K562 (cell line): Measurements from ENCODE around the gene WDR70. TPM values are rescaled to one million over a fixed set of nuclear protein-coding genes. Genes with fewer than 3 reads are reported as not detected.

ENCODE experiments used
- ATAC-seq: fragments of 200-7000 bp; cut with Tn5 transposase; 3 replicates; pipeline ENCODE4 v1.9.1; 2020; ENCODE audit warnings: moderate library complexity
- BruUV-seq: library from RNA; stranded (reverse); fragments of 400-500 nt; replicated peaks from 2 replicates; lab custom pipeline; 2021; lab: Mats Ljungman, UMichigan
- CTCF ChIA-PET: fragments of 300-600 bp; formaldehyde crosslinking; extraction: SDS; loops from one replicate; lab custom pipeline; 2021; ENCODE audit warnings: low intra/inter-chr PET ratio; lab: Yijun Ruan, JAX
- POLR2A ChIA-PET: fragments of 300-600, 350-650 bp; sonication (Branson Sonifier 250); formaldehyde crosslinking; extraction: SDS; loops from one replicate; lab custom pipeline; 2021; ENCODE audit warnings: antibody characterized with exemption, inconsistent platforms; lab: Yijun Ruan, JAX
- DNase-seq, 4 experiments: peaks; one replicate each; pipeline versions ENCODE4 v3.0.0 to v3.0.0-alpha.2; 2011 to 2018; ENCODE audit warnings: low spot score in 3 of 4, mixed read lengths in 3 of 4; ENCODE audit errors: extremely low read depth in 1 of 4
- FAIRE-seq: peaks from 2 replicates; lab custom pipeline; 2011; peaks lifted over from hg19 to GRCh38; lab: Jason Lieb, UNC
- H2AFZ ChIP-seq: 2 replicates; pipeline ENCODE4 v1.6.0; 2011; ENCODE audit warnings: low read depth, low read length, control low read depth, inconsistent platforms
- H3K27ac ChIP-seq: fragments of 200-600 bp; 3 replicates; pipeline ENCODE4 v1.8.0; 2011; ENCODE audit warnings: low read depth, mild to moderate bottlenecking, control low read depth, inconsistent platforms, low read length, moderate library complexity, mixed read lengths; ENCODE audit errors: extremely low read depth
- H3K27me3 ChIP-seq, 2 experiments: fragments of 300-600 bp in 1 of 2; 2 replicates in 1 of 2; 3 replicates in 1 of 2; pipeline versions ENCODE4 v1.6.0 to v1.8.0; 2011; ENCODE audit warnings: inconsistent platforms in 2 of 2, low read length in 2 of 2, mild to moderate bottlenecking in 1 of 2, mixed read lengths in 1 of 2, moderate library complexity in 1 of 2; ENCODE audit not compliant: control insufficient read depth in 2 of 2, insufficient read depth in 2 of 2
- H3K36me3 ChIP-seq: fragments of 300-600 bp; 3 replicates; pipeline ENCODE4 v1.8.0; 2011; ENCODE audit warnings: mild to moderate bottlenecking, low read length, inconsistent platforms; ENCODE audit not compliant: control insufficient read depth, insufficient read depth
- H3K4me1 ChIP-seq, 2 experiments: fragments of 200-600 bp in 1 of 2; replicated peaks in 1 of 2; 2 replicates in 1 of 2; 3 replicates in 1 of 2; pipeline versions ENCODE4 v1.5.1 to v1.8.0; 2011; ENCODE audit warnings: inconsistent platforms in 2 of 2, low read length in 2 of 2, mild to moderate bottlenecking in 1 of 2, mixed read lengths in 1 of 2, moderate library complexity in 1 of 2; ENCODE audit not compliant: control insufficient read depth in 2 of 2, insufficient read depth in 2 of 2
- H3K4me2 ChIP-seq: 2 replicates; pipeline ENCODE4 v1.6.1; 2011; ENCODE audit warnings: low read length, control low read depth, inconsistent platforms, mixed read lengths; ENCODE audit not compliant: insufficient read depth
- H3K4me3 ChIP-seq: fragments of 200-600 bp; sonication (generic), shearing (Covaris generic); 2 replicates; pipeline ENCODE4 v1.5.1; 2016; ENCODE audit warnings: control low read depth, inconsistent platforms
- H3K79me2 ChIP-seq: fragments of 200-600 bp; 3 replicates; pipeline ENCODE4 v1.8.0; 2011; ENCODE audit warnings: low read length, inconsistent platforms; ENCODE audit not compliant: control insufficient read depth, insufficient read depth
- H3K9ac ChIP-seq, 2 experiments: 2 replicates each; pipeline versions ENCODE4 v1.6.0 to v1.6.1; 2011; ENCODE audit warnings: low read depth in 2 of 2, low read length in 2 of 2, control low read depth in 1 of 2, inconsistent platforms in 1 of 2, mild to moderate bottlenecking in 1 of 2, mixed read lengths in 1 of 2; ENCODE audit not compliant: insufficient read depth in 1 of 2
- H3K9me1 ChIP-seq: one replicate; pipeline ENCODE4 v1.6.0; 2011; ENCODE audit warnings: inconsistent platforms, mild to moderate bottlenecking, low read length, moderate library complexity; ENCODE audit not compliant: control insufficient read depth, insufficient read depth
- H3K9me3 ChIP-seq: replicated peaks from 2 replicates; pipeline ENCODE4 v1.5.1; 2011; ENCODE audit warnings: low read depth, low read length, inconsistent platforms; ENCODE audit not compliant: control insufficient read depth, insufficient read depth
- H4K20me1 ChIP-seq: replicated peaks from 2 replicates; pipeline ENCODE4 v1.6.1; 2011; ENCODE audit warnings: low read length, inconsistent platforms, mixed read lengths; ENCODE audit not compliant: control insufficient read depth, insufficient read depth
- CCAR2 ChIP-seq: fragments of 200-400 bp; formaldehyde crosslinking; IDR thresholded peaks from 2 replicates; pipeline ENCODE4 v1.6.1; 2017; ENCODE audit warnings: mild to moderate bottlenecking, low read depth, low read length
- CHD1 ChIP-seq: fragments of 200-600 bp; sonication (generic); IDR thresholded peaks from one replicate; pipeline ENCODE4 v1.6.1; 2012; ENCODE audit warnings: mild to moderate bottlenecking, moderate library complexity, low read length, inconsistent platforms
- GATA2 ChIP-seq: sonication (generic); formaldehyde crosslinking; IDR thresholded peaks from 2 replicates; pipeline ENCODE4 v1.4.0; 2020; ENCODE audit warnings: mild to moderate bottlenecking, missing genetic modification reagents
- GTF2A2 ChIP-seq: IDR thresholded peaks from 2 replicates; pipeline ENCODE4 v1.6.1; 2016; ENCODE audit warnings: mild to moderate bottlenecking, missing genetic modification characterization, missing compliant biosample characterization
- MLX ChIP-seq, 2 experiments: fragments of 450-650 bp in 1 of 2; sonication (generic) in 1 of 2; formaldehyde crosslinking; conservative IDR thresholded peaks; 2 replicates each; pipeline versions ENCODE4 v1.4.0 to v1.8.1; 2020 to 2022; ENCODE audit warnings: mild to moderate bottlenecking in 1 of 2, missing genetic modification reagents in 1 of 2
- MTA1 ChIP-seq: fragments of 450-650 bp; IDR thresholded peaks from 2 replicates; pipeline ENCODE4 v1.6.1; 2017; ENCODE audit warnings: borderline replicate concordance
- NEUROD1 ChIP-seq: fragments of 150-350 bp; IDR thresholded peaks from 2 replicates; pipeline ENCODE4 v1.6.1; 2014; ENCODE audit warnings: borderline replicate concordance, low read length, low read depth; ENCODE audit not compliant: partially characterized antibody
- RHOXF2B ChIP-seq: fragments of 250-450 bp; sonication (Bioruptor Pico); conservative IDR thresholded peaks from 2 replicates; pipeline ENCODE4 v1.5.1; 2021
- VEZF1 ChIP-seq: fragments of 200-800 bp; sonication (Bioruptor generic); IDR thresholded peaks from 2 replicates; pipeline ENCODE4 v1.6.1; 2017; ENCODE audit warnings: missing genetic modification characterization, missing compliant biosample characterization
- YBX1 ChIP-seq: fragments of 450-650 bp; IDR thresholded peaks from 2 replicates; pipeline ENCODE4 v1.7.1; 2016; ENCODE audit warnings: mild to moderate bottlenecking
- ZNF764 ChIP-seq: fragments of 250-450 bp; sonication (Bioruptor Pico); IDR thresholded peaks from 2 replicates; pipeline ENCODE4 v1.4.0; 2020; ENCODE audit warnings: low read depth, mild to moderate bottlenecking, moderate library complexity
- WGBS: fragments of 100-300 bp; shearing (Covaris generic); methylation state at CpG from one replicate; pipeline ENCODE4 v1.1.6; 2016; ENCODE audit warnings: low coverage, mixed read lengths; ENCODE audit not compliant: insufficient coverage; ENCODE audit errors: missing lambda C conversion rate; 5-methylcytosine and 5-hydroxymethylcytosine counted together
- in situ Hi-C: fragments of 300-500 bp; cut with MboI; formaldehyde crosslinking; loops from 4 replicates; pipeline ENCODE4 v1.15.0; 2018; ENCODE audit warnings: inconsistent platforms, mixed read lengths
- intact Hi-C: fragments of 100-400 bp; cut with micrococcal nuclease; formaldehyde crosslinking; loops from 2 replicates; pipeline ENCODE4 v1.14.2; 2022
- polyA plus RNA-seq, 8 experiments: library from polyadenylated mRNA; depleted of rRNA in 4 of 8; stranded (reverse) in 5 of 8; unstranded in 3 of 8; fragments of >200 nt; fragmentation: Nextera tagmentation in 2 of 8; fragmentation: Illumina TruSeq in 1 of 8; extraction: Ambion mirVana in 2 of 8; extraction: Trizol in 1 of 8; gene quantifications; 2 replicates each; pipeline versions ENCODE4 v1.2.1 to v1.2.3, GENCODE V29; 2011 to 2014; ENCODE audit warnings: inconsistent platforms in 1 of 8, missing spikeins in 1 of 8
- total RNA-seq, 7 experiments: library from RNA; depleted of rRNA in 6 of 7; stranded (reverse); fragments of >200 nt in 6 of 7; fragmentation: Illumina TruSeq in 2 of 7; extraction: Trizol in 2 of 7; gene quantifications; 2 replicates each; pipeline versions ENCODE4 v1.2.1 to v1.2.3, GENCODE V29; 2011 to 2021; ENCODE audit warnings: low replicate concordance in 1 of 7
- TF ChIP-seq, protein P1 (sequence below): fragments of 450-650 bp; IDR thresholded peaks from 2 replicates; pipeline ENCODE4 v1.6.1; 2016; ENCODE audit warnings: antibody characterized with exemption
- TF ChIP-seq, protein P2 (sequence below): fragments of 250-450 bp; sonication (Bioruptor Pico); IDR thresholded peaks from 2 replicates; pipeline ENCODE4 v1.4.0; 2020; ENCODE audit warnings: mild to moderate bottlenecking
- TF ChIP-seq, protein P3 (sequence below): IDR thresholded peaks from 2 replicates; pipeline ENCODE4 v1.6.1; 2011; ENCODE audit warnings: borderline replicate concordance, low read depth, mild to moderate bottlenecking, moderate library complexity, low read length; ENCODE audit not compliant: insufficient read depth, poor library complexity, severe bottlenecking

Gene WDR70
- total and polyA plus RNA-seq, 9 of the 15 experiments (the other 6 are each of a cell fraction or from before 2014, with no cell fraction given), result 16.8 to 46.6 (median 38.8) TPM

DNA sequence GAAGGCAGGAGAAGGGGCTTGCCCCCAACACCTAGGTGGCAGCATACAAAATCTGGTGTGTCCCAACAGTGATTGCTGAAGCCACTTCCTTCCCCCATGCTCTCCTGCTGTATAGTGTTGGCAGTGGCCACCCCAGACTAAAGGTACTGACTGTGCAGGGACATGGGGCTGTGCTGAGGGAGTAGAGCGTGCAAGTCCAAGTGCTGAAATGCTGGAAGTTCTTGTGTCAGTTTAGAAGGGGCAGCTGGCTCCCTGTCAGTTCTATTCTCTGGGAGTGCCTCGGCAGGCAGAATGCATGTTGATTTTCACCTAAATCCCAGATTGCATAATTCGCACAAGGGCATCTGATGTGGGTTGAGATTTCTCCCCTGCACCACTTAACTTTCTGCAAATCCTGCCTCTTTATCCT lies 392.1 kb downstream of the WDR70 start (continued):
- TF ChIP-seq, protein P1, sequence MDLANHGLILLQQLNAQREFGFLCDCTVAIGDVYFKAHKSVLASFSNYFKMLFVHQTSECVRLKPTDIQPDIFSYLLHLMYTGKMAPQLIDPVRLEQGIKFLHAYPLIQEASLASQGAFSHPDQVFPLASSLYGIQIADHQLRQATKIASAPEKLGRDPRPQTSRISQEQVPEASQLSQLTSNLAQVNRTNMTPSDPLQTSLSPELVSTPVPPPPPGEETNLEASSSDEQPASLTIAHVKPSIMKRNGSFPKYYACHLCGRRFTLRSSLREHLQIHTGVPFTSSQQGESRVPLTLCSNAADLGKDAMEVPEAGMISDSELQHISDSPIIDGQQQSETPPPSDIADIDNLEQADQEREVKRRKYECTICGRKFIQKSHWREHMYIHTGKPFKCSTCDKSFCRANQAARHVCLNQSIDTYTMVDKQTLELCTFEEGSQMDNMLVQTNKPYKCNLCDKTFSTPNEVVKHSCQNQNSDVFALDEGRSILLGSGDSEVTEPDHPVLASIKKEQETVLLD, result no peak

DNA sequence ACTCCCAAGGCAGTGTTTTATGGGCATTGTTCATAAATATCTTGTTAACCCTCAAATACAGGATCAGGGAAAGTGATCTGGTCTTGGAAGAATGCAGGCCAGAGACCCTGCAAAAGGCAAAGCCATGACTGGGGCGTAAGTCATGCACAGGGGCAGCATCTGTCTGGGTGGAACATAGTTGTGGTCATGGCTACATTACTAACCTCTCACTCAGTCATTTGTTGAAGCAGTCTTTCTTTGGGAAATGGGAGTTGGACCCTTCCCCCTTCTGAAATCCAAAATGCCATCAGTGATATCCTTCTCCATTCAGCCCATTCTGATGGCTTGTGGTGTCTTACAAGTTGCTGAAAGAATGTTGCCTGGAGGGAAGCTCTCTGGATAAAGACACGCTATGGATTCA lies 392.6 kb downstream of the WDR70 start:
- H3K4me2 ChIP-seq, result no peak overlapping the region
- TF ChIP-seq RHOXF2B (CRISPR knock-in tag), result no peak
- TF ChIP-seq GTF2A2 (tag), result no peak
- no peak for TF ChIP-seq VEZF1 (CRISPR knock-in tag)
- no peak for TF ChIP-seq YBX1
- no peak for TF ChIP-seq CCAR2
- TF ChIP-seq, protein P2, sequence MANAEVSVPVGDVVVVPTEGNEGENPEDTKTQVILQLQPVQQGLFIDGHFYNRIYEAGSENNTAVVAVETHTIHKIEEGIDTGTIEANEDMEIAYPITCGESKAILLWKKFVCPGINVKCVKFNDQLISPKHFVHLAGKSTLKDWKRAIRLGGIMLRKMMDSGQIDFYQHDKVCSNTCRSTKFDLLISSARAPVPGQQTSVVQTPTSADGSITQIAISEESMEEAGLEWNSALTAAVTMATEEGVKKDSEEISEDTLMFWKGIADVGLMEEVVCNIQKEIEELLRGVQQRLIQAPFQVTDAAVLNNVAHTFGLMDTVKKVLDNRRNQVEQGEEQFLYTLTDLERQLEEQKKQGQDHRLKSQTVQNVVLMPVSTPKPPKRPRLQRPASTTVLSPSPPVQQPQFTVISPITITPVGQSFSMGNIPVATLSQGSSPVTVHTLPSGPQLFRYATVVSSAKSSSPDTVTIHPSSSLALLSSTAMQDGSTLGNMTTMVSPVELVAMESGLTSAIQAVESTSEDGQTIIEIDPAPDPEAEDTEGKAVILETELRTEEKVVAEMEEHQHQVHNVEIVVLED (CRISPR knock-in tag), result no peak
- no peak for TF ChIP-seq ZNF764
- TF ChIP-seq MLX (CRISPR knock-in tag; conservative IDR thresholded peaks at IDR 0.05), result no peak
- TF ChIP-seq MTA1, result no peak
- TF ChIP-seq, protein P3, sequence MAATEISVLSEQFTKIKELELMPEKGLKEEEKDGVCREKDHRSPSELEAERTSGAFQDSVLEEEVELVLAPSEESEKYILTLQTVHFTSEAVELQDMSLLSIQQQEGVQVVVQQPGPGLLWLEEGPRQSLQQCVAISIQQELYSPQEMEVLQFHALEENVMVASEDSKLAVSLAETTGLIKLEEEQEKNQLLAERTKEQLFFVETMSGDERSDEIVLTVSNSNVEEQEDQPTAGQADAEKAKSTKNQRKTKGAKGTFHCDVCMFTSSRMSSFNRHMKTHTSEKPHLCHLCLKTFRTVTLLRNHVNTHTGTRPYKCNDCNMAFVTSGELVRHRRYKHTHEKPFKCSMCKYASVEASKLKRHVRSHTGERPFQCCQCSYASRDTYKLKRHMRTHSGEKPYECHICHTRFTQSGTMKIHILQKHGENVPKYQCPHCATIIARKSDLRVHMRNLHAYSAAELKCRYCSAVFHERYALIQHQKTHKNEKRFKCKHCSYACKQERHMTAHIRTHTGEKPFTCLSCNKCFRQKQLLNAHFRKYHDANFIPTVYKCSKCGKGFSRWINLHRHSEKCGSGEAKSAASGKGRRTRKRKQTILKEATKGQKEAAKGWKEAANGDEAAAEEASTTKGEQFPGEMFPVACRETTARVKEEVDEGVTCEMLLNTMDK, result no peak
- no peak for TF ChIP-seq CHD1
- no peak for TF ChIP-seq GATA2 (CRISPR knock-in tag)
- TF ChIP-seq NEUROD1, result no peak

More for the DNA sequence above, 392.6 kb downstream of the WDR70 start:
- Histone ChIP-seq H2AFZ (no peak overlapping the region), H3K4me1 (no peaks in the 10 kb centered on the region), H3K9ac (no peak overlapping the region), H3K79me2 (no peaks in the 10 kb centered on the region), H4K20me1 (no peaks in the 10 kb centered on the region), H3K36me3 (no peaks in the 10 kb centered on the region), H3K27me3 (no peaks in the 10 kb centered on the region; a peak in 1 of 5 replicates), H3K27ac (no peak overlapping the region), H3K9me3 (peaks cover 7% of the 10 kb centered on the region; the same call in 1 of the 2 replicates), H3K9me1 (no peaks in the 10 kb centered on the region), H3K4me3 (no peak overlapping the region)
- ChIA-PET CTCF (no interaction called here), POLR2A (no interaction called here)
- DNase-seq (no peak), FAIRE-seq (no peak), ATAC-seq (no peak)
- 0% methylated on average over 2 of the region's 2 CpGs for WGBS
- intact Hi-C loops, result no loop called here
- BruUV-seq, result no TSS peak
- in situ Hi-C loops, result no loop called here
